ENCODE results near the gene FAM83C. TPM values are rescaled to one million over a fixed set of nuclear protein-coding genes. Genes with fewer than 3 reads are reported as not detected.

FAM83C gene
- total and polyA plus RNA-seq, 10 of the 15 experiments (the other 5 are each of a cell fraction or from before 2014, with no cell fraction given): not detected

- in situ Hi-C loops (cut with MboI) (no loop called here), intact Hi-C loops (cut with micrococcal nuclease; ENCODE audit: unreplicated experiment) (no loop called here)
- FAIRE-seq: no peak
- H3K4me1 ChIP-seq (ENCODE audit: control insufficient read depth, insufficient read depth, low read length): no peaks in the 10 kb centered on the region
- H4K20me1 ChIP-seq (ENCODE audit: control insufficient read depth, insufficient read depth): no peaks in the 10 kb centered on the region
- no peak overlapping the region for H3K4me2 ChIP-seq (ENCODE audit: control insufficient read depth, insufficient read depth)
- no peak for ATAC-seq
- H3K9ac ChIP-seq (ENCODE audit: control insufficient read depth, insufficient read depth, low read length): no peak overlapping the region
- ChIA-PET SMC1A (ENCODE audit: uncharacterized antibody, unreplicated experiment) (no interaction called here), RAD21 (ENCODE audit: unreplicated experiment) (interaction anchor here (0.7 kb wide), 1 partner anchor 51 kb away, joined by 3 read pairs; no protein-coding TSS in a partner anchor), POLR2A (no interaction called here), CTCF (interaction anchor here (1.6 to 4.4 kb wide), 2 partner anchors 22 to 120 kb away, joined by 3 to 57 read pairs; no protein-coding TSS in a partner anchor)
- H3K4me3 ChIP-seq: no peak overlapping the region
- no peaks in the 10 kb centered on the region for H3K27me3 ChIP-seq (replicated peaks in 1 of 2; ENCODE audit: control insufficient read depth in 2 of 2, insufficient read depth in 2 of 2, low read length in 1 of 2)
- H3K9me3 ChIP-seq (replicated peaks; ENCODE audit: control insufficient read depth, insufficient read depth, low read length): no peaks in the 10 kb centered on the region
- no peaks in the 10 kb centered on the region for H3K79me2 ChIP-seq (ENCODE audit: control insufficient read depth, insufficient read depth, low read length)
- H3K27ac ChIP-seq (ENCODE audit: control insufficient read depth, insufficient read depth): no peak overlapping the region
- no peak overlapping the region for H2AFZ ChIP-seq (ENCODE audit: control insufficient read depth, low read depth, low read length)
- no TSS peak for BruUV-seq (replicated peaks)
- H3K36me3 ChIP-seq (ENCODE audit: control insufficient read depth in 2 of 2, insufficient read depth in 2 of 2, low read length in 1 of 2): peaks cover 0 to 7% of the 10 kb centered on the region in 2 experiments; a peak in 2 of 4 replicates
- no peak for DNase-seq (ENCODE audit: low read depth, low spot score)
- WGBS (ENCODE audit: insufficient coverage, insufficient replicate concordance, low lambda C conversion rate, missing lambda C conversion rate): 97% methylated on average over 2 of the region's 4 CpGs
- TF ChIP-seq MXI1 (IDR thresholded peaks at IDR 0.05; ENCODE audit: low read depth, low read length) (no peak), TAF1 (IDR thresholded peaks at IDR 0.05; ENCODE audit: borderline replicate concordance, low read depth, low read length) (no peak), TCF3 (IDR thresholded peaks at IDR 0.05; ENCODE audit: borderline replicate concordance, insufficient read depth, low read depth, low read length) (no peak), RB1 (IDR thresholded peaks at IDR 0.05; ENCODE audit: borderline replicate concordance) (no peak), BMI1 (IDR thresholded peaks at IDR 0.05; ENCODE audit: borderline replicate concordance) (no peak), RBBP5 (conservative IDR thresholded peaks at IDR 0.05) (no peak), PAX8 (IDR thresholded peaks at IDR 0.05) (no peak), ZBTB40 (IDR thresholded peaks at IDR 0.05; ENCODE audit: borderline replicate concordance) (no peak), PRDM15 (CRISPR knock-in tag; IDR thresholded peaks at IDR 0.05) (no peak), CBFB (IDR thresholded peaks at IDR 0.05; ENCODE audit: low read depth) (no peak), CEBPZ (IDR thresholded peaks at IDR 0.05; ENCODE audit: low read depth, low read length) (no peak), SIN3A (IDR thresholded peaks at IDR 0.05; ENCODE audit: low read depth, low read length) (no peak)
These were observed 35.1 kb upstream of the FAM83C start for GRCh38 chr20:35327074-35327976.
